Ishikawa (cell line): ENCODE data around the gene RBMS1.

Source experiments
- EGR1 ChIP-seq: IDR thresholded peaks from 2 replicates; pipeline ENCODE4 v1.6.1; 2012
- EP300 ChIP-seq: IDR thresholded peaks from 2 replicates; pipeline ENCODE4 v1.6.1; 2012; ENCODE audit warnings: borderline replicate concordance
- MAX ChIP-seq: IDR thresholded peaks from 2 replicates; pipeline ENCODE4 v1.6.1; 2012
- RAD21 ChIP-seq: IDR thresholded peaks from 2 replicates; pipeline ENCODE4 v1.6.1; 2012; ENCODE audit warnings: low read depth
- REST ChIP-seq: IDR thresholded peaks from 2 replicates; pipeline ENCODE4 v1.6.1; 2012; ENCODE audit warnings: low read depth, mild to moderate bottlenecking
- TAF1 ChIP-seq: IDR thresholded peaks from 2 replicates; pipeline ENCODE4 v1.6.1; 2012; ENCODE audit warnings: low read depth, mild to moderate bottlenecking
- TCF12 ChIP-seq: IDR thresholded peaks from 2 replicates; pipeline ENCODE4 v1.6.1; 2012; ENCODE audit warnings: low read depth
- TEAD4 ChIP-seq: IDR thresholded peaks from 2 replicates; pipeline ENCODE4 v1.6.1; 2012
- YY1 ChIP-seq: IDR thresholded peaks from 2 replicates; pipeline ENCODE4 v1.6.1; 2012; ENCODE audit warnings: low read depth

- TF ChIP-seq YY1 (no peak), EGR1 (no peak), RAD21 (no peak), MAX (0 out of 2 replicates have a peak, but pooled peaks have one; percentile 22), EP300 (no peak), TEAD4 (no peak), TAF1 (no peak), TCF12 (no peak), REST (no peak)
Measured at GRCh38 chr2:160245614-160246155, 247.9 kb downstream of the RBMS1 start.
